NCI-H748 (cell line): ENCODE measurements around the gene PAM.
A peak's percentile ranks its signal among the peaks of the same experiment; 100 is the strongest.
"Not testable (repeated sequence)": the region's sequence is repeated elsewhere in the genome, so short reads cannot be mapped to it uniquely, and the experiment has no call there.

Experiments
- DNase-seq: peaks from one replicate; lab custom pipeline; 2025; ENCODE audit not compliant: unreplicated experiment; lab: John Stamatoyannopoulos, UW

Gene PAM

GRCh38 chr5:102750151-102750834 lies 4.8 kb upstream of the PAM start:
- DNase-seq: peak; percentile 34

GRCh38 chr5:102751903-102752376 lies 3.2 kb upstream of the PAM start:
- DNase-seq: not testable (repeated sequence)

GRCh38 chr5:102753889-102754766 lies 977 bp upstream of the PAM start:
- DNase-seq: peak; percentile 77

- DNase-seq: peak; percentile 83
Measured at GRCh38 chr5:102755686-102756371, 724 bp downstream of the PAM start.

GRCh38 chr5:102758576-102758975 lies 3.5 kb downstream of the PAM start:
- DNase-seq: no peak

- DNase-seq: no peak
Measured at GRCh38 chr5:102759289-102759688, 4.2 kb downstream of the PAM start.

GRCh38 chr5:102759700-102760099 lies 4.6 kb downstream of the PAM start:
- DNase-seq: no peak

GRCh38 chr5:102760815-102761214 lies 5.7 kb downstream of the PAM start:
- DNase-seq: peak; percentile 25

GRCh38 chr5:102762095-102762534 lies 7.0 kb downstream of the PAM start:
- DNase-seq: peak; percentile 19

- no peak for DNase-seq
Measured at GRCh38 chr5:102762562-102763227, 7.6 kb downstream of the PAM start.

GRCh38 chr5:102763734-102764133 lies 8.6 kb downstream of the PAM start:
- no peak for DNase-seq

GRCh38 chr5:102764381-102765004 lies 9.4 kb downstream of the PAM start:
- DNase-seq: no peak

- no peak for DNase-seq
Measured at GRCh38 chr5:102765350-102765749, 10.2 kb downstream of the PAM start.

GRCh38 chr5:102766295-102767090 lies 11.4 kb downstream of the PAM start:
- peak; percentile 10 for DNase-seq

GRCh38 chr5:102767862-102768261 lies 12.8 kb downstream of the PAM start:
- DNase-seq: no peak

GRCh38 chr5:102770803-102771202 lies 15.7 kb downstream of the PAM start:
- DNase-seq: no peak

GRCh38 chr5:102771435-102771834 lies 16.3 kb downstream of the PAM start:
- no peak for DNase-seq

GRCh38 chr5:102772273-102772672 lies 17.2 kb downstream of the PAM start:
- no peak for DNase-seq

- no peak for DNase-seq
Measured at GRCh38 chr5:102773133-102773532, 18.0 kb downstream of the PAM start.

- DNase-seq: not testable (repeated sequence)
Measured at GRCh38 chr5:102775756-102776155, 20.7 kb downstream of the PAM start.
